Measurements from ENCODE around the gene AKT2. TPM values are rescaled to one million over a fixed set of nuclear protein-coding genes. Genes with fewer than 3 reads are reported as not detected.
"Not testable (repeated sequence)": the region's sequence is repeated elsewhere in the genome, so short reads cannot be mapped to it uniquely, and the experiment has no call there.

Gene AKT2
- total RNA-seq, 1 experiment from 2014 or later = 141 TPM

GRCh38 chr19:40219721-40220276 lies 65.3 kb downstream of the AKT2 start:
- ChIA-PET RAD21 (ENCODE audit: low non-redundant PET in 1 of 2, low total read pairs in 2 of 2, uncharacterized antibody in 2 of 2, unreplicated experiment in 2 of 2) (interaction anchor here (1.0 to 1.6 kb wide), 2 partner anchors 80 kb away, joined by 3 to 4 read pairs; no protein-coding TSS in a partner anchor), POLR2A (interaction anchor here (0.8 kb wide), 1 partner anchor 1146 kb away, joined by 3 read pairs; no protein-coding TSS in a partner anchor), CTCF (interaction anchor here (0.5 to 2.9 kb wide), 5 partner anchors 28 to 85 kb away, joined by 3 to 19 read pairs (median 4); no protein-coding TSS in a partner anchor)
- H3K4me3 ChIP-seq (replicated peaks in 1 of 2; ENCODE audit: low read depth in 1 of 2, low read length in 2 of 2) = peak overlapping the region; percentile 18 to 45
- ATAC-seq = peak; percentile 39
- no peaks in the 10 kb centered on the region for H3K36me3 ChIP-seq (ENCODE audit: control insufficient read depth in 1 of 2, insufficient read depth in 2 of 2, low read length in 2 of 2)
- no peaks in the 10 kb centered on the region for H3K9me3 ChIP-seq (ENCODE audit: control insufficient read depth in 1 of 2, insufficient read depth in 1 of 2, low read depth in 1 of 2, low read length in 2 of 2)
- H2AFZ ChIP-seq (ENCODE audit: low read depth, low read length, poor library complexity, severe bottlenecking) = peak overlapping the region; percentile 89
- no TSS peak for BruUV-seq (replicated peaks)
- intact Hi-C loops (cut with micrococcal nuclease) = loop anchor here (5.0 kb wide), 2 partner anchors 393 to 427 kb away; no protein-coding TSS in a partner anchor
- H3K9ac ChIP-seq (ENCODE audit: low read length) = peak overlapping the region; percentile 55
- H3K27ac ChIP-seq (ENCODE audit: low read depth, low read length) = peak overlapping the region; percentile 72
- TF ChIP-seq FOSL1 (IDR thresholded peaks at IDR 0.05; ENCODE audit: low read depth) = peak; percentile 89
- peak; percentile 85 for TF ChIP-seq JUND (IDR thresholded peaks at IDR 0.05)
- peak; percentile 72 for TF ChIP-seq SP1 (IDR thresholded peaks at IDR 0.05; ENCODE audit: low read depth)
- no peak for TF ChIP-seq CEBPB (IDR thresholded peaks at IDR 0.05; ENCODE audit: low read depth)
- TF ChIP-seq TCF7L2 (IDR thresholded peaks at IDR 0.05; ENCODE audit: borderline replicate concordance, extremely low read depth, insufficient read depth, insufficient read length) = peak; percentile 44
- TF ChIP-seq ZFX (IDR thresholded peaks at IDR 0.05) = no peak
- TF ChIP-seq SRF (IDR thresholded peaks at IDR 0.05; ENCODE audit: low read depth) = peak; percentile 96
- peak; percentile 17 for TF ChIP-seq YY1 (IDR thresholded peaks at IDR 0.05; ENCODE audit: extremely low read depth, insufficient replicate concordance, low read depth, low read length)
- peak; percentile 85; the same call in 1 of the 2 replicates for TF ChIP-seq CBX3 (IDR thresholded peaks at IDR 0.05; ENCODE audit: low read depth)
- peak; percentile 89 for TF ChIP-seq MAX (IDR thresholded peaks at IDR 0.05)
- H3K4me2 ChIP-seq (ENCODE audit: low read length) = peak overlapping the region; percentile 76
- DNase-seq (ENCODE audit: low read depth, low spot score) = peak; percentile 76
- no peaks in the 10 kb centered on the region for H3K27me3 ChIP-seq (ENCODE audit: insufficient read depth, low read length)
- H3K4me1 ChIP-seq (ENCODE audit: control insufficient read depth in 1 of 2, insufficient read depth in 2 of 2, low read length in 2 of 2) = peaks cover 39 to 82% of the 10 kb centered on the region in 2 experiments
- H3K9me2 ChIP-seq (ENCODE audit: insufficient read depth) = no peaks in the 10 kb centered on the region
- no peaks in the 10 kb centered on the region for H4K20me1 ChIP-seq (ENCODE audit: insufficient read depth)
- H3K79me2 ChIP-seq (ENCODE audit: insufficient read depth, low read length) = no peaks in the 10 kb centered on the region

GRCh38 chr19:40219029-40219428 lies 66.1 kb downstream of the AKT2 start:
- H3K27ac ChIP-seq (ENCODE audit: low read depth, low read length) = peak overlapping the region; percentile 72
- H3K27me3 ChIP-seq (ENCODE audit: insufficient read depth, low read length); DNase-seq (ENCODE audit: low read depth, low spot score); POLR2A ChIA-PET; H3K9me2 ChIP-seq (ENCODE audit: insufficient read depth); H3K79me2 ChIP-seq (ENCODE audit: insufficient read depth, low read length); intact Hi-C loops (cut with micrococcal nuclease); H3K9me3 ChIP-seq (ENCODE audit: control insufficient read depth in 1 of 2, insufficient read depth in 1 of 2, low read depth in 1 of 2, low read length in 2 of 2); H4K20me1 ChIP-seq (ENCODE audit: insufficient read depth); ATAC-seq; BruUV-seq (replicated peaks); H3K36me3 ChIP-seq (ENCODE audit: control insufficient read depth in 1 of 2, insufficient read depth in 2 of 2, low read length in 2 of 2): not testable (repeated sequence)
- peaks cover 38 to 74% of the 10 kb centered on the region in 2 experiments for H3K4me1 ChIP-seq (ENCODE audit: control insufficient read depth in 1 of 2, insufficient read depth in 2 of 2, low read length in 2 of 2)
- peak overlapping the region in 1 of 2 experiments; percentile 45; a peak in 2 of 4 replicates for H3K4me3 ChIP-seq (replicated peaks in 1 of 2; ENCODE audit: low read depth in 1 of 2, low read length in 2 of 2)
- H3K9ac ChIP-seq (ENCODE audit: low read length) = peak overlapping the region; percentile 55
- peak overlapping the region; percentile 76 for H3K4me2 ChIP-seq (ENCODE audit: low read length)
- peak overlapping the region; percentile 89 for H2AFZ ChIP-seq (ENCODE audit: low read depth, low read length, poor library complexity, severe bottlenecking)
- ChIA-PET CTCF (interaction anchor here (1.0 to 2.9 kb wide), 4 partner anchors 53 to 79 kb away, joined by 3 to 19 read pairs (median 6); no protein-coding TSS in a partner anchor), RAD21 (ENCODE audit: low non-redundant PET in 1 of 2, low total read pairs in 2 of 2, uncharacterized antibody in 2 of 2, unreplicated experiment in 2 of 2) (interaction anchor here in 1 of 2 experiments (1.0 kb wide), 1 partner anchor 79 kb away, joined by 3 read pairs; no protein-coding TSS in a partner anchor)
